HPDE6-E6E7 (cell line): ENCODE data around the gene CHP2.

Source experiments
- DNase-seq: peaks from one replicate; pipeline ENCODE4 v3.0.0; 2011; ENCODE audit warnings: missing footprints; ENCODE audit errors: extremely low spot score

The CHP2 gene

GRCh38 chr16:23807028-23807427 lies 52.2 kb downstream of the CHP2 start:
- DNase-seq: no peak
